Activated CD4-positive, alpha-beta T cell treated with anti-CD3 and anti-CD28 coated beads for 24 hours (primary cell): Measurements from ENCODE around the gene MICA.
"Not testable (repeated sequence)": the region's sequence is repeated elsewhere in the genome, so short reads cannot be mapped to it uniquely, and the experiment has no call there.

Source experiments
- DNase-seq, 2 donors: peaks; one replicate each; pipeline ENCODE4 v3.0.0-alpha.2; 2020; ENCODE audit warnings: low read depth in 2 of 2

Gene MICA

GRCh38 chr6:31381666-31382065 lies 21.7 kb upstream of the MICA start:
- DNase-seq = no peak

GRCh38 chr6:31383149-31383548 lies 20.2 kb upstream of the MICA start:
- no peak for DNase-seq

DNA sequence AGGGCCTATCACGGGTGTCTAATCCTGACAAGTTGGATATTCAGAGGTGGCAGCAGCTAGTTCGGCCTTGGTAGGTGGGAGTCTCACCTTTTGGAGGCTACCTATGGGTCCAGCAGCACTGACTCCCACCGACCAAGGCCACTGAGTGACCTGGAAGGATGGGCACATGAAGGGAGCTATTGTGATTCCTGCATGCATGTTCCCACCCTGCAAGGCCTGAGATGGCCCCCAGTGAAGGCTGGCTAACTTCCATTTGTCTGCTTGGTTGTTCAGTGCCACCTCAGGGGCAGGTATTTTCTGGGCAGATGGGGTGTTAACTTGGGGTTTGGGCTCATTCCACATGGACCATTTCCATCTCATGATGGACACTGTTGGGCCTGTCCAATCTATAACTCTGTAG lies 18.4 kb upstream of the MICA start:
- no peak for DNase-seq

DNA sequence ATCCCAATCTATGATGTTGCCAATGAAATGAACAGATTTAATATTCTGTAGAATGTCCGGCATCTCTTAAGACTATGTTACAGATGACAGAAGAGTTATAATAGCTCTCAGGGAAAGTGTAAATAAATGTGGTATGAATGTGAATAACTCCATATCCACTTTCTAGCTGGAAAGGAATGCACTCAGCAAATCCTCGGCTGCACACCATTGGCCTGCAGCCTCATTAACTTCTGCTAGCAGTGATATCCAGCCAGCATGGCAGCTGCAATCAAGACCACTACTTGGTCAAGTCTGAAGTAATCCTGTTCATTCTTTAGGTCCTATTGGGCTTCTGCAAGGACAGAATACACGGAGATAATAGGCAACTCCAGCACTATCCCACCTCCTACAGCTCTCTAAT lies 17.3 kb upstream of the MICA start:
- no peak for DNase-seq

DNA sequence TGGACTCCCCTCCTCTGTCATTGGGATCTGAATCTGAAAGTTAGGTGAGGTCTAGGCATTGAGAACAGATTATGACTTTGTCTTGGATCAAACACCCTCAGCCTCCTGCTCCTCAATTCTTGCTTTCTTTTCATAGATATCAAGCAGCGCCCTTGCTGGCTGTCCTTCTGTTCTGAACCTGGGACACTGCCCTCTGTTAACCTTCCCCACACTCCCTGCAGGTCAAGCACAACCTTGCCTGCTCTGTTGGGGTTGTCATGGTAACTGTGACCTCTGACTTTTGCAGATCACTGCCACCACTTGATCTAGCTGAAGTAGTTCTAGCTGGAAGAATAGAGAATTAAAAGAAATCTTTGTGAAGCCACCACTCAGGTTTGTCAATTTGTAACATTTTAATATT lies 16.4 kb upstream of the MICA start:
- DNase-seq = no peak

GRCh38 chr6:31388916-31389801 lies 14.2 kb upstream of the MICA start:
- not testable (repeated sequence) for DNase-seq

- not testable (repeated sequence) for DNase-seq
These were observed 13.6 kb upstream of the MICA start for GRCh38 chr6:31389802-31390132.

DNA sequence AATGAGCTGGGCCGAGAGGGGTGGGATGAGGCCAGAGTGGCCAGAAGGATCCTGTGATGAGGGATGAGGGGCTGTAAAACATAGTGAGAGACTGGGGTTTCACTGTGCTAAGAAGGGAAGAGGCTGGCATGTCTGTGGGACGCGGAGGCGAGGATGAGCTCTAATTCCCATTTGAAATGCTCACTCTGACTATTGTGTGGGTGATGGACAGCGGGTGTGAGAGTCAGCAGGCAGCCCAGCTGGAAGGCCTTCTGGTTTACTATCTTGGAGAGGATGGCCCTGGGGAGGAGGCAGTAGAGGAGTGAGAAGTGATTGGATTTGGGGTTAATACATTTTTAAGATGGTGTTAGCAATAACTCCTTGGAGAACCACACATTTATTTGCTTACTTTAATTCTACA lies 9.5 kb upstream of the MICA start:
- no peak for DNase-seq

DNA sequence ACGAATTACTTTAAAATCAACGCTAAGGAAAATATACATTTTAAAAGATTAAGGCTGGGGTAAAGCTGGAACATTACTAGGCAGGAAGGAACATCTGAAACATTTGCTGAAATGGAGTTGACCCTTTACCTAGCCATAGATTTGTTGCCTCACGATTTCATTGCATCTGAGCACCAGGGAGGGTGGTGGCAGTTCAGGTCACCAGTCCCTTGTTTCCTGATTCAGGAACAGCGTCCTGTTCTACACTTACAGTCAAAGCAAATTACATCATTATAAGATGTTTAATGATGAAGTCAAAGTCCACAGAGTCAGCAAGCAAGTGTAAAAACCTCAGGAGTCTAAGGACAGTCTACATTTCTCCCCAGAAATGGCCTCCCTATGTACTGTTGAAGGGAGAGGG lies 9.0 kb upstream of the MICA start:
- no peak for DNase-seq

DNA sequence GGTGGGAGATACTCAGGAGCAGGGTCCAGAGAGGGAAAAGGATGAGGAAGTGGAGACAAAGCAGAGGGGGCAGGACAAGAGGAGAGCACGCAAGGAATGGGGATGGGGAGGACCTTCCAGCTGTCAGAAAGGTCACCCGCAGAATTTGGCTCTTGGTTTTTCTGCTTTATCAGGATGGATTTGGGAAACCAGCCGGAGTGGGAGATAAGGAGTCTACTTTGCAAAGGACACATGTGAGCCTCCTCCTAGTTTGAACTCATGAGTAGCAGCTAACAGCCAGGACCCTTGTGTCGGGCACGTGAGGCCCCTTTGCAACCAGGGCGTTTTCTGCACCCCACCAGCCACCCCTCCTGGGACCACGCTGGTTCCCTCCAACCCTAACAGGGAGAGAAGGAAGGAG lies 7.6 kb upstream of the MICA start:
- DNase-seq = no peak

- peak; percentile 84 to 90 for DNase-seq
These were observed 6.8 kb upstream of the MICA start for GRCh38 chr6:31396422-31397152.

- DNase-seq = not testable (repeated sequence)
These were observed 6.3 kb upstream of the MICA start for GRCh38 chr6:31397153-31397499.

GRCh38 chr6:31397901-31398525 lies 5.4 kb upstream of the MICA start:
- DNase-seq = no peak

- peak in 1 of 2 donors; percentile 61 for DNase-seq
These were observed 3.6 kb upstream of the MICA start for GRCh38 chr6:31399589-31400466.

- peak in 1 of 2 donors; percentile 63 for DNase-seq
These were observed 2.7 kb upstream of the MICA start for GRCh38 chr6:31400467-31401289.

GRCh38 chr6:31401403-31401802 lies 2.0 kb upstream of the MICA start:
- no peak for DNase-seq

DNA sequence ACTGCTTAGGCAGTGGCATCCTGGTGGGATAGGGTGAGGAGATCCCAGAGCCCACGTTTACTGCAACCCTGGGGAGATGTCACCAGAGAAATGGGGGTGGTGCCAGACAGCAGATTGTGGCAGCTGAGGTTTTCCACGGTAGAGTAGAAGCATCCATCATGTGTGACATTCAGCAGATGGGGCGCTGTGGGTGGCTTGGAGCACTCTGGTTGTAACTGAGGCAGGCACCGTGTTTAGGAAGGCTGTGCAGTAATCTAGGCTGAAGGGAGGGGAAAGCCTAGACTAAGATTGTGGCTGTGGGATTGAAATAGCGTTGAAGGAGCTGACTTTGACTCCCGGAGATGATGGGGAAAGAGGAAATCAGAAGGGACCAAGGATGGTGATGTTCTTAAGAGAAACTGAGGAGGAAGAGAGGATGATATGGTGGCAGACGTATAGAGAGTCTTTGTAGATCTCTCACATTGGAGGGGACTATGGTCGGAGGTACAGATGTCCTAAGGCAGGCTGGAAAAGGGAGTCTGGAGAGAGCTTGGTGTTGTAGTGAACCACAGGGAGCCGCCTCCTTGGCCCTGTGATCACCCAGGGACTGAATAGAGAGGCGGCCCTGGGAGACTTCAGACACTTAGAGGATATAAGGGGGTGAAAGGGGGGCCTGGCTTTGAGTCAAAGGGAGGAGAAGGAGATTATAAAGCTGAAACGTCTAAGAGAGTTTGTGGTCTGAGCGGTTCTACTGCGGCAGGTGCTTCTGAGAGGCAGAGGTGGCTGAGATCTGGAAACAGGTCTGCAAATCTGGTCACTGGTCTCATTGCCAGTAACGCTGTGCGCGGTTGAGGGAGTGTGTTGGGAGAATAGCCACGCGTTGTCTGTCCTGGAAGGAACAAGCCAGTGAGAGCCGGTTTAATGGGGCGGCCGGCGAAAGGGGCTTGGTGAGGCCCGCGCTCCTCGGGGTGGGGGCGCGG lies 792 bp upstream of the MICA start:
- peak in 1 of 2 donors; percentile 14 for DNase-seq

DNA sequence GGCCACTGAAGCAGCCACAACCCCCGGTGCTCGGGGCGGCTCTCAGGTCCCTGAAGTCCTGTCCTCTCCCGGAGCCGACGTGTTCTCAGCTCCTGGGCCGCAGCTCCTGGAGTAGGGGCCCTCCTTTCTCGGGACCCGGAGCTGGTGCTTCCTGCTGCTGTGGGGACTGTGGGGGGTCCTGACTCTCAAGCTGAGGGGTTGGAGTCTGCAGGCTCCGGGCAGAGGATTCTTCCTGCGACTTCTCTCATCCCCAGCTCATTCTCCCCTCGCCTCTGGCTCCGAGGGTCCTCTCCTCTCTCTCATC lies 618 bp downstream of the MICA start:
- DNase-seq = not testable (repeated sequence)

GRCh38 chr6:31405996-31406395 lies 2.6 kb downstream of the MICA start:
- DNase-seq = no peak

- DNase-seq = no peak
These were observed 4.3 kb downstream of the MICA start for GRCh38 chr6:31407699-31408098.
